Vagina (tissue), 2 donors: Measurements from ENCODE around the gene UBE2D1. TPM values are rescaled to one million over a fixed set of nuclear protein-coding genes. Genes with fewer than 3 reads are reported as not detected.
A peak's percentile ranks its signal among the peaks of the same experiment; 100 is the strongest.

Source experiments
- DNase-seq, 2 donors: peaks; one replicate each; pipeline ENCODE4 v3.0.0-alpha.2; 2017; ENCODE audit errors: extremely low spot score in 2 of 2
- H3K27ac ChIP-seq: fragments of 200-600 bp; sonication (generic); one replicate; pipeline ENCODE4 v1.5.1; 2019
- H3K27me3 ChIP-seq: fragments of 200-600 bp; sonication (generic); one replicate; pipeline ENCODE4 v1.5.1; 2019
- H3K36me3 ChIP-seq, 2 donors: fragments of 200-600 bp; sonication (generic); one replicate each; pipeline ENCODE4 v1.5.1; 2017 to 2019
- H3K4me1 ChIP-seq: fragments of 200-600 bp; sonication (generic); one replicate; pipeline ENCODE4 v1.5.1; 2019
- H3K4me3 ChIP-seq, 2 donors: fragments of 200-600 bp; sonication (generic); 1 replicate in 1 of 2; 2 replicates in 1 of 2; pipeline ENCODE4 v1.5.1; 2016 to 2019
- H3K9me3 ChIP-seq: fragments of 200-600 bp; sonication (generic); one replicate; pipeline ENCODE4 v1.5.1; 2019
- POLR2A ChIP-seq, 2 donors: fragments of 450-650 bp; IDR thresholded peaks; one replicate each; pipeline ENCODE4 v1.6.1; 2017; ENCODE audit warnings: antibody characterized with exemption in 2 of 2, mild to moderate bottlenecking in 2 of 2, moderate library complexity in 2 of 2
- POLR2AphosphoS5 ChIP-seq, 2 donors: sonication (generic); formaldehyde crosslinking; IDR thresholded peaks; one replicate each; pipeline ENCODE4 v1.9.0; 2017; ENCODE audit warnings: antibody characterized with exemption in 2 of 2, mild to moderate bottlenecking in 2 of 2, low read depth in 1 of 2; ENCODE audit not compliant: insufficient read depth in 1 of 2
- intact Hi-C: fragments of 100-400 bp; cut with DNase I; formaldehyde crosslinking; loops from one replicate; pipeline ENCODE4 v1.15.1; 2023
- total RNA-seq: library from RNA; depleted of rRNA; stranded (reverse); fragments of >200 nt; gene quantifications from one replicate; pipeline ENCODE4 v1.2.3, GENCODE V29; 2016
- TF ChIP-seq, protein P1 (sequence below), 3 experiments: fragments of 450-650 bp in 2 of 3; fragments of 200-600 bp in 1 of 3; sonication (generic) in 1 of 3; IDR thresholded peaks; one replicate each; pipeline ENCODE4 v1.5.1; 2017 to 2019; ENCODE audit warnings: antibody characterized with exemption in 3 of 3, mild to moderate bottlenecking in 2 of 3, moderate library complexity in 2 of 3

The UBE2D1 gene
- 10.1 TPM for total RNA-seq

DNA sequence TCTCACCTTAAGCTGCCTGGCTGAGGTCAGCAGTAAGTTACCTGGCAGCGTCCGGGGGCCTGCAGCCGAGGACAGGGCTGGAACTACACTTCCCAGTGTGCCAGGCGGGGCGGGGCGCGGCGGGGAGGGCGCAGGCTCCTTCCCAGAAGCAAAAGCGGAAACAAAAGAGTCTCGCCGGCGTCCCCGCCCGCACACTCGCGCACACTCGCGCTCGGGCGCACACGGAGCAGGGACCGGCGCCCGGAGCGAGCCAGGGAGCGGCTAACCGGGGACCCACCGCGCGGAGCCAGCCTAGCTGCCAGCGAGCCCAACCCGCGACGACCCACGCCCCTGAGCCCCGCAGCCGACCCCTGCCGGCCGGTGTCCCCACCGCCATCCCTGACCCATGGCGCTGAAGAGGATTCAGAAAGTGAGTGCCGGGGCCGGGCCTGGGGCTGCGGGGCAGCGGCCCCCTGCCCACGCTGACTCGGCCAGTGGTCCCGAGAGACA is at the start of gene UBE2D1:
UBE2D1 (plus strand) TSS at position 190 of the 489 bp plus-strand sequence; CDS start at position 386, 196 bp downstream.
- peaks cover 20% of the 10 kb centered on the region for H3K4me1 ChIP-seq
- H3K4me3 ChIP-seq: peak within 1 kb of the TSS; percentile 86 to 97
- peak within 1 kb of the TSS; percentile 76 for H3K27ac ChIP-seq
- H3K27me3 ChIP-seq: no peaks in the 10 kb centered on the region
- H3K9me3 ChIP-seq: no peaks in the 10 kb centered on the region
- peak in 1 of 2 donors; percentile 77 for TF ChIP-seq POLR2A (IDR thresholded peaks at IDR 0.05)
- TF ChIP-seq POLR2AphosphoS5 (IDR thresholded peaks at IDR 0.05; ENCODE audit: insufficient read depth in 1 of 2, low read depth in 1 of 2): peak in 1 of 2 donors; percentile 79
- TF ChIP-seq, protein P1, sequence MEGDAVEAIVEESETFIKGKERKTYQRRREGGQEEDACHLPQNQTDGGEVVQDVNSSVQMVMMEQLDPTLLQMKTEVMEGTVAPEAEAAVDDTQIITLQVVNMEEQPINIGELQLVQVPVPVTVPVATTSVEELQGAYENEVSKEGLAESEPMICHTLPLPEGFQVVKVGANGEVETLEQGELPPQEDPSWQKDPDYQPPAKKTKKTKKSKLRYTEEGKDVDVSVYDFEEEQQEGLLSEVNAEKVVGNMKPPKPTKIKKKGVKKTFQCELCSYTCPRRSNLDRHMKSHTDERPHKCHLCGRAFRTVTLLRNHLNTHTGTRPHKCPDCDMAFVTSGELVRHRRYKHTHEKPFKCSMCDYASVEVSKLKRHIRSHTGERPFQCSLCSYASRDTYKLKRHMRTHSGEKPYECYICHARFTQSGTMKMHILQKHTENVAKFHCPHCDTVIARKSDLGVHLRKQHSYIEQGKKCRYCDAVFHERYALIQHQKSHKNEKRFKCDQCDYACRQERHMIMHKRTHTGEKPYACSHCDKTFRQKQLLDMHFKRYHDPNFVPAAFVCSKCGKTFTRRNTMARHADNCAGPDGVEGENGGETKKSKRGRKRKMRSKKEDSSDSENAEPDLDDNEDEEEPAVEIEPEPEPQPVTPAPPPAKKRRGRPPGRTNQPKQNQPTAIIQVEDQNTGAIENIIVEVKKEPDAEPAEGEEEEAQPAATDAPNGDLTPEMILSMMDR (IDR thresholded peaks at IDR 0.05): peak in 1 of 3 experiments; percentile 12
- no peaks in the 10 kb centered on the region for H3K36me3 ChIP-seq
- no peak for DNase-seq
- intact Hi-C loops: loop anchor here (2.0 kb wide), 1 partner anchor 66 kb away; the partner anchor contains the start of gene CISD1

DNA sequence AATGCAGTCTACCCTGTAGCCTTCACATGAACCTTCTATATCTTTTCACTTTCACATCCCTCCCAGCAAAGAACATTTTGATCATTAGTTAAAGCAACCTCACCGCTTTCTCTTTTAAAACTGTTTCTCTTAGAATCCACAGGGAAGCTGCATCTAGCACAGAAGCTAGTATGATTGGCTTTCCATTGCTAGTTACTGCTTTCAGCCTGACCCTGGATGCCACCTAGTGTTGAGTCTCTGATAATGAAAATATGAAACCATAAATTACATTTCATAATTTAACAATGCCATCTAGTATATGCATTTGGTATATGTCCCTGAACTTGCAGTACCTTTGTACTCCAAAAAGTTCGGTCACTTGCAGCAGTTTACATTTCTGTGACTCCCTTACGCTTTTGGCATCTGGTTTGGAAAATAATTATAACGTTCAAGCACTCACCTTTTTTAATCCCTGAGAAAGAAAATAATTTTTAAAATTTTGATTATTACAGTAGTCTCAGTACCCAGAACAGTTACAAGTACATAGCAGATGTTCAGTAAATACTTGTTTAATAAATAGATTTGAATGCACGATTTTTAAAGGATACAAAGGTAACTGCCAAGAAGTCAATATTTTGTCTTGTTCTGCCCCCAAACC is 43.1 kb upstream of the UBE2D1 start:
- intact Hi-C loops: loop anchor here (5.0 kb wide), 1 partner anchor 114 kb away; no protein-coding TSS in a partner anchor
- no peak for DNase-seq
- no peaks in the 10 kb centered on the region for H3K36me3 ChIP-seq

DNA sequence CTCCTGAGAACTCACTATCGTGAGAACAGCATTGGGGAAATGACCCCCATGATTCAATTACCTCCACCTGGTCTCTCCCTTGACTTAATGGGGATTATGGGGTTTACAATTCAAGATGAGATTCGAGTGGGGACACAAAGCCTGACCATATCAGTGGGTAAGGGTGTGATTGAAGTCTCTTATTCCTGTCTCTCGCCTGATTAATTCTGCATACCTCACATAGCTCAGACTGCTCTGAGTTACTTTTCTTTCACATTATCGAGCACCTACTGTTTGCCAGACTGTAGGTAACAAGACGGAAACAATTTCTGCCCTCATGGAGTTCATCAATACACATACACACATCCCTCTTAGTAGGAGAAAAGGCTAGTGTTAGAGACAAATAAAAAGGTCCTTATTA is 40.8 kb upstream of the UBE2D1 start:
- intact Hi-C loops: loop anchor here (5.0 kb wide), 1 partner anchor 117 kb away; no protein-coding TSS in a partner anchor

More for the DNA sequence above, 43.1 kb upstream of the UBE2D1 start:
- Histone ChIP-seq H3K27ac (no peak overlapping the region), H3K27me3 (no peaks in the 10 kb centered on the region), H3K4me1 (no peaks in the 10 kb centered on the region), H3K9me3 (no peaks in the 10 kb centered on the region), H3K4me3 (no peak overlapping the region)
- TF ChIP-seq POLR2AphosphoS5 (IDR thresholded peaks at IDR 0.05; ENCODE audit: insufficient read depth in 1 of 2, low read depth in 1 of 2) (peak in 1 of 2 donors; percentile 41), POLR2A (IDR thresholded peaks at IDR 0.05) (no peak)
- TF ChIP-seq, protein P1 (IDR thresholded peaks at IDR 0.05): peak; percentile 48 to 67 (median 60)

DNA sequence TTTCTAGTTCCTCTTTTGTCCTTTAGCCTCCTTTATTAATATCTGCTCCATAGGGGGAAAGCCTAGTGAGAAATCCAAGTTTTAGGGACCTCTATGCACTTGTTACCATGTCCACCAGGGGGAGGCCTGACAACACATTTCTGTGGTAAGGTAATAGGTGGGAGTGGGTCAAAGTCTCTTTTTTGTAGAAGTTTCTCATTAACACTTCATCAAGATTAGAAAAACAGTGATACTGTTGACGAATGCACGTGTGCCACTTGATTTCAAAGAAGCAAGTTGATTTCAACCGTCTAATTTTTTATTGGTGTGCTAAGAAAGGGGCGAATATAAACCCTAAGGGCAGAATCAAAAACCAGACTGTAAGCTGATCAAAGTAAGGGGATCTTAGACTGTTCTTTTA is 35.2 kb upstream of the UBE2D1 start:
- Histone ChIP-seq H3K27me3 (no peaks in the 10 kb centered on the region), H3K9me3 (no peaks in the 10 kb centered on the region), H3K4me3 (no peak overlapping the region), H3K36me3 (no peaks in the 10 kb centered on the region), H3K4me1 (no peaks in the 10 kb centered on the region), H3K27ac (no peak overlapping the region)
- intact Hi-C loops: no loop called here
- TF ChIP-seq POLR2A (IDR thresholded peaks at IDR 0.05): no peak
- TF ChIP-seq, protein P1 (IDR thresholded peaks at IDR 0.05): peak; percentile 54 to 62 (median 59)
- no peak for DNase-seq

More for the DNA sequence above, 40.8 kb upstream of the UBE2D1 start:
- no peaks in the 10 kb centered on the region for H3K4me1 ChIP-seq
- TF ChIP-seq, protein P1 (IDR thresholded peaks at IDR 0.05): no peak
- TF ChIP-seq POLR2AphosphoS5 (IDR thresholded peaks at IDR 0.05; ENCODE audit: insufficient read depth in 1 of 2, low read depth in 1 of 2): no peak
- no peak for TF ChIP-seq POLR2A (IDR thresholded peaks at IDR 0.05)
- no peaks in the 10 kb centered on the region for H3K27me3 ChIP-seq
- H3K9me3 ChIP-seq: no peaks in the 10 kb centered on the region
- H3K4me3 ChIP-seq: no peak overlapping the region
- no peak overlapping the region for H3K27ac ChIP-seq
- no peaks in the 10 kb centered on the region for H3K36me3 ChIP-seq
- no peak for DNase-seq

DNA sequence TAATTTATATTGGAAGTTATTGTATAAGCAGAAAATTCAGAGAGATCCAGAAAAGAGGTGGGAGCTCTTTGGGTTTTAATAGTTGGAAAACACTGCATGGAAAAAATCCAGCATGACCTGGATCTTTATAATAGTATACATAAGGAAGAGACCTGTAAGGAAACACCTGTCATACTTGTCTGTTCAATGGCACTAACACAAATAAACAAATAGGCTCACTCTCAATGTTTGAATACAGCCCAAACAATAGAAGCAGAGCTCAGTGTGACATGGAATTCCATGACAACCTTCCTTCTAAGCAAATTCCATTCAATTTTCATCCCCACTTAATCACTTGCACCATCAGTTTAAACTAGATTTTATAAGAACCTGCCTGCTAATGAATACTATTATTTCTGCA is 34.1 kb upstream of the UBE2D1 start:
- intact Hi-C loops: no loop called here
- Histone ChIP-seq H3K27me3 (no peaks in the 10 kb centered on the region), H3K4me3 (no peak overlapping the region), H3K9me3 (no peaks in the 10 kb centered on the region), H3K4me1 (no peaks in the 10 kb centered on the region), H3K36me3 (no peaks in the 10 kb centered on the region), H3K27ac (no peak overlapping the region)
- DNase-seq: no peak
- TF ChIP-seq POLR2A (IDR thresholded peaks at IDR 0.05) (no peak), POLR2AphosphoS5 (IDR thresholded peaks at IDR 0.05; ENCODE audit: insufficient read depth in 1 of 2, low read depth in 1 of 2) (no peak)
- TF ChIP-seq, protein P1 (IDR thresholded peaks at IDR 0.05): no peak
